Breast epithelium (tissue), 4 donors: Measurements from ENCODE around the gene VSX1. TPM values are rescaled to one million over a fixed set of nuclear protein-coding genes. Genes with fewer than 3 reads are reported as not detected.

Experiments used
- DNase-seq, 2 donors: peaks; one replicate each; pipeline ENCODE4 v3.0.0-alpha.2; 2019; ENCODE audit warnings: low spot score in 2 of 2
- H3K27ac ChIP-seq, 2 donors: fragments of 200-600 bp; sonication (generic) in 1 of 2; one replicate each; pipeline ENCODE4 v1.5.1; 2016 to 2019; ENCODE audit warnings: mild to moderate bottlenecking in 1 of 2
- H3K27me3 ChIP-seq, 2 donors: fragments of 200-600 bp; sonication (generic) in 1 of 2; one replicate each; pipeline versions ENCODE4 v1.5.1 to v1.6.0; 2017 to 2019; ENCODE audit warnings: control low read depth in 1 of 2, mild to moderate bottlenecking in 1 of 2
- H3K36me3 ChIP-seq: fragments of 200-600 bp; one replicate; pipeline ENCODE4 v1.5.1; 2019
- H3K4me1 ChIP-seq, 2 donors: fragments of 200-600 bp; sonication (generic); one replicate each; pipeline ENCODE4 v1.5.1; 2016 to 2019; ENCODE audit warnings: control low read depth in 1 of 2
- H3K4me3 ChIP-seq, 3 donors: fragments of 200-600 bp; sonication (generic); 1 replicate in 2 of 3; 2 replicates in 1 of 3; pipeline ENCODE4 v1.5.1; 2016 to 2019; ENCODE audit warnings: mild to moderate bottlenecking in 3 of 3, moderate library complexity in 2 of 3
- H3K9me3 ChIP-seq, 2 donors: fragments of 200-600 bp; sonication (generic) in 1 of 2; one replicate each; pipeline ENCODE4 v1.5.1; 2016 to 2019; ENCODE audit warnings: control low read depth in 1 of 2
- POLR2A ChIP-seq: fragments of 450-650 bp; IDR thresholded peaks from one replicate; pipeline ENCODE4 v1.6.1; 2016; ENCODE audit warnings: antibody characterized with exemption, mild to moderate bottlenecking, moderate library complexity
- POLR2AphosphoS5 ChIP-seq, 3 donors: sonication (generic); formaldehyde crosslinking; IDR thresholded peaks; one replicate each; pipeline ENCODE4 v1.6.1; 2017; ENCODE audit warnings: antibody characterized with exemption in 3 of 3
- intact Hi-C: fragments of 100-400 bp; cut with DNase I; formaldehyde crosslinking; loops from one replicate; pipeline ENCODE4 v1.15.1; 2023; ENCODE audit warnings: low total_unique reads
- total RNA-seq, 3 donors: library from RNA; depleted of rRNA; stranded (reverse); fragments of >200 nt; gene quantifications; one replicate each; pipeline ENCODE4 v1.1.0, GENCODE V29; 2016
- TF ChIP-seq, protein P1 (sequence below), 3 donors: fragments of 450-650 bp; IDR thresholded peaks; one replicate each; pipeline ENCODE4 v1.5.1; 2016 to 2017; ENCODE audit warnings: antibody characterized with exemption in 3 of 3, mild to moderate bottlenecking in 3 of 3, moderate library complexity in 3 of 3

Gene VSX1
- total RNA-seq, 3 donors from 2014 or later, result 0.44 TPM; not detected in 2

DNA sequence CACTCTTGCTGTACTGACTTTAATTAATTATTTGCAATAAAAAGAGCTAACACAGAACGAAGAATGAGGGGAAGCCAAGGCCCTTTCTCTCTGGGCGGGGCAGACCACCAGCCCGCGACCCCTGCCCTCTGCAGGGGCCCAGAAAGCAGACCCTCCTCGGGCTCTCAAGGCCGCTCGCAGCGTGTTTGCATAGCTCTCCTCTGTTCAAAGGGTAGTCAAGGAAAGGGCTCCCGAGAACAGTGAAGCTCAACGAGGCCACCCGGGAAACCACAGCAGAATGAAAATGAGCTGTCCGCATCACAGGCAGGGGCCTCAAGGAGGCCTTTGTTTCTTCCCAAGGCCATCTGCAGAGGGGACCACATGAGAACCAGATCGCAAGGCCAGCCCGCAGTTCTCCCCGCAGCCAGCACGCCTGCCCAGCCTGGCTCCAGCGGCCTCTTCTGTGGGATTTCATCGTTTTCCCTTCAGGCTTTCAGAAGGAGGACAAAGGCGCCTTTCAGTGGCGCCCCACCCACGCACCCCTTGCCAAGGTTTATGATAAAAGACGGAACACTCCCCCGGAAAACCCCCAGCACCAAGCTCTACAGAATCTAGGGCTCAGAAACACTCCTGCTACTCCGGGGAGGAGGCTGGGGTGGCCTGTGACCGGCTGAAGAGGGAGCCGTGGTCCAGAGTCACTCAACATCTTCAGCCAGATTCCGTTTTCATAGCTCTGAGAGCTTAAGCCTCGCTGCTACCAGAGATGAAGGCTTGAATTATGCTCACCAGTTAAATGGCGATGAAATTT lies 49.3 kb downstream of the VSX1 start:
- TF ChIP-seq POLR2A (no peak), POLR2AphosphoS5 (IDR thresholded peaks at IDR 0.05) (peak in 1 of 3 donors; percentile 8)
- intact Hi-C loops, result no loop called here
- Histone ChIP-seq H3K36me3 (no peaks in the 10 kb centered on the region), H3K27ac (peak overlapping the region; percentile 66 to 73), H3K4me3 (peak overlapping the region in 1 of 3 donors; percentile 27), H3K27me3 (no peaks in the 10 kb centered on the region), H3K9me3 (no peaks in the 10 kb centered on the region), H3K4me1 (peaks cover 4 to 8% of the 10 kb centered on the region in 2 donors)
- DNase-seq, result peak in 1 of 2 donors; percentile 74

DNA sequence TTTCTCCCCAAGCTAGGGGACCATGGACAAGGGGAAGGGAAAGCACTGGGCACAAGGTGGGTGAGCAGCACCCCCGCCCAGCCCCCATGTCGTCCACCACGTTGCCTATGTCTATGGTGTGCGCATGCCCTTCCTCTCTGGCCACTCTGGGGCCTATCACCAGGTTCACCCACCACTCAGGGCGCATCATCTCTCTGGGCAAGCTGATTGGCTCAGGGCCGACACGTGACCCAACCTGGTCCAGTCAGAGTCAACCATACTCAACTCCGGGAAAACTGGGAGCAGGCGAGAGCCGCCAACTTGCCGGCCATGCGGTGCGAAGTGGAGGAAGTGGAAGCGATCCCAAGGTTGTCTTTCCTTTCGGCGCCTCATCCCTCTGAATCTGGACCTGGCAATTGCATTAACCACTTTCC lies 49.9 kb downstream of the VSX1 start:
- H3K4me1 ChIP-seq, result peaks cover 4 to 8% of the 10 kb centered on the region in 2 donors
- peak overlapping the region; percentile 66 to 73 for H3K27ac ChIP-seq
- TF ChIP-seq POLR2AphosphoS5 (IDR thresholded peaks at IDR 0.05), result no peak
- TF ChIP-seq, protein P1, sequence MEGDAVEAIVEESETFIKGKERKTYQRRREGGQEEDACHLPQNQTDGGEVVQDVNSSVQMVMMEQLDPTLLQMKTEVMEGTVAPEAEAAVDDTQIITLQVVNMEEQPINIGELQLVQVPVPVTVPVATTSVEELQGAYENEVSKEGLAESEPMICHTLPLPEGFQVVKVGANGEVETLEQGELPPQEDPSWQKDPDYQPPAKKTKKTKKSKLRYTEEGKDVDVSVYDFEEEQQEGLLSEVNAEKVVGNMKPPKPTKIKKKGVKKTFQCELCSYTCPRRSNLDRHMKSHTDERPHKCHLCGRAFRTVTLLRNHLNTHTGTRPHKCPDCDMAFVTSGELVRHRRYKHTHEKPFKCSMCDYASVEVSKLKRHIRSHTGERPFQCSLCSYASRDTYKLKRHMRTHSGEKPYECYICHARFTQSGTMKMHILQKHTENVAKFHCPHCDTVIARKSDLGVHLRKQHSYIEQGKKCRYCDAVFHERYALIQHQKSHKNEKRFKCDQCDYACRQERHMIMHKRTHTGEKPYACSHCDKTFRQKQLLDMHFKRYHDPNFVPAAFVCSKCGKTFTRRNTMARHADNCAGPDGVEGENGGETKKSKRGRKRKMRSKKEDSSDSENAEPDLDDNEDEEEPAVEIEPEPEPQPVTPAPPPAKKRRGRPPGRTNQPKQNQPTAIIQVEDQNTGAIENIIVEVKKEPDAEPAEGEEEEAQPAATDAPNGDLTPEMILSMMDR (IDR thresholded peaks at IDR 0.05), result no peak
- no peak for TF ChIP-seq POLR2A
- no peak for DNase-seq
- intact Hi-C loops, result no loop called here
- no peaks in the 10 kb centered on the region for H3K27me3 ChIP-seq
- H3K36me3 ChIP-seq, result no peaks in the 10 kb centered on the region
- no peaks in the 10 kb centered on the region for H3K9me3 ChIP-seq
- peak overlapping the region in 1 of 3 donors; percentile 27 for H3K4me3 ChIP-seq

DNA sequence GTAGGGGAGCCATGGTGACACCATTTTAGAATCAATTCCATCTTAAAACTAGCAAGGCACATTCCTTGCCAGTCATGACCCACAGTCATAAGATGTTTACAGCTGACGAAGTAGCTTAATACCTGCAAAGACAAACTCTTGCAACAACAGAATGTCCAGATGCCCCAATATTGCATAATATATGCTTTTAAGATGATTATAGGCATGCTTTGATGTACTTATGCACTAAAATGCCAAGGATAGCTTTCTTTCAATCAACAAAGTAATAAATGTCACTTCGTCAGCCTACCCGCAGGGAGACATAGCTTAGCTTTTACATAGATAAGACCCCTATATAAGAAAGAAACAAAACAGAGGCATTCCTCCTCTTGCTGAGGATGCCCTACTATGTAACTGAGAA lies 50.7 kb downstream of the VSX1 start:
- no peak for DNase-seq
- H3K27ac ChIP-seq, result no peak overlapping the region
- no peaks in the 10 kb centered on the region for H3K27me3 ChIP-seq
- TF ChIP-seq, protein P1 (IDR thresholded peaks at IDR 0.05), result no peak
- TF ChIP-seq POLR2AphosphoS5 (IDR thresholded peaks at IDR 0.05), result no peak
- TF ChIP-seq POLR2A, result no peak
- no peak overlapping the region for H3K4me3 ChIP-seq
- H3K36me3 ChIP-seq, result no peaks in the 10 kb centered on the region
- H3K9me3 ChIP-seq, result no peaks in the 10 kb centered on the region
- H3K4me1 ChIP-seq, result peaks cover 4 to 8% of the 10 kb centered on the region in 2 donors
- intact Hi-C loops, result no loop called here

DNA sequence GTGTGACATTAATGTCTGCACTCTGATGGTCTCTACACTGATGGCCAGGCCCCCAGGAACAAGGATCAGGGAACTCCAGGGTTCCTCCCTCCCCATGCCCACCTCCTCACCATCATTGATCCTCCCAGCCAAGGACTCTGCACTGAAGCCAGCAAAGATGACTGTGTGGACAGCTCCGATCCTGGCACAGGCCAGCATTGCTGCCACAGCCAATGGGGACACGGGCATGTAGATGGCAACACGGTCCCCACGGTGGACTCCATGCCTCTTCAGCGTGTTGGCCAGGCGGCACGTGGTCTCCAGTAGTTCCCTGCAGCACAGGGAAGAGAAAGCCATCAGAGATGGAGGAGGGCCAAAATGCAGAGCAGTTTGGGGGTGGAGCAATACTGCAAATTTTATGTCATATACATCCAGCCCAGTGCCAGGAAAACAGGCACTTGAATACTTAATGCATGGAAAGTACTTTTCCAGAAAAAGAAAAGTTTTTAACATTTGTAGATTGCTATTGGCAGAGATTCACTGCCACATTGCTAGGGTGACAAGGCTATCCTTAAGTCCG lies 51.2 kb downstream of the VSX1 start:
- Histone ChIP-seq H3K4me3 (no peak overlapping the region), H3K27ac (no peak overlapping the region), H3K27me3 (no peaks in the 10 kb centered on the region), H3K4me1 (peaks cover 4 to 8% of the 10 kb centered on the region in 2 donors), H3K36me3 (no peaks in the 10 kb centered on the region), H3K9me3 (no peaks in the 10 kb centered on the region)
- DNase-seq, result no peak
- intact Hi-C loops, result no loop called here
- TF ChIP-seq POLR2AphosphoS5 (IDR thresholded peaks at IDR 0.05) (no peak), POLR2A (no peak)
- TF ChIP-seq, protein P1 (IDR thresholded peaks at IDR 0.05), result no peak

DNA sequence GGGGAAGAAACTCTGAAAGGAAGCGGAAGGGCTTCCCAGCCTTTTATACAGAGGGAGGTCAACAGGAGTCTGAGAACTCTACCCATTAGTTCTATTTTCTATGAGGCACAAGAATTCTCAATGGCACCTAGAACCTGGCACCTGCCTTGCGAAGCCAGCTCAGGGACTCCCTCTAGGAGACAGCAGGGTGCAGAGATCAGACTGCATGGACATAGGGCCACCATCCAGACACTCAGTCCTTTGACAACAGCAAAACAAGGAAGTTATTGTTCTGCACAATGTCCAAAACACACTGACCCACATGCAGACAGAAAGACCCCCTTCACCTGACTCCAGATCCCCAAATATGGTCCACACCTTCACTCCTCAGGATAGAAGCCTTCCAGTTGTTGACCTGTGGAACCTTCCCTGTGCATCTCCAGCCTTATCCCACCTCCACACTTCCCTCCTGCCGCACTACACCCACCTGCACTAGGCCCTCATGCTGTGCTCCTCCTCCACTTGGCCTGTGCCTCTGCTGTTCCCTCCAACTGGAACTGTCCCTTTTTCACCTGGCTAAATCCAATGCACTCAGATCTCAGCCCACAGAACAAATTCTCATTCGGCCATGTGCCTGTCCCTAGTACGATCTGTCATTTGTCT lies 51.8 kb downstream of the VSX1 start:
- intact Hi-C loops, result no loop called here
- no peak for DNase-seq
- Histone ChIP-seq H3K4me1 (peaks cover 4 to 8% of the 10 kb centered on the region in 2 donors), H3K27me3 (no peaks in the 10 kb centered on the region), H3K4me3 (no peak overlapping the region), H3K36me3 (no peaks in the 10 kb centered on the region), H3K27ac (no peak overlapping the region), H3K9me3 (no peaks in the 10 kb centered on the region)
- TF ChIP-seq POLR2A (no peak), POLR2AphosphoS5 (IDR thresholded peaks at IDR 0.05) (no peak)
- TF ChIP-seq, protein P1 (IDR thresholded peaks at IDR 0.05), result no peak
